Mucosa of rectum (tissue), 2 donors: ENCODE data around the gene C6orf15.

Experiments used
- H3K27ac ChIP-seq, 2 donors: one replicate each; pipeline ENCODE4 v1.7.0; 2013; ENCODE audit warnings: inconsistent platforms in 2 of 2, low read depth in 2 of 2, low read length in 2 of 2
- H3K27me3 ChIP-seq, 2 donors: one replicate each; pipeline ENCODE4 v1.7.0; 2013; ENCODE audit warnings: low read length in 2 of 2; ENCODE audit not compliant: control insufficient read depth in 2 of 2, insufficient read depth in 2 of 2
- H3K36me3 ChIP-seq, 2 donors: one replicate each; pipeline ENCODE4 v1.7.0; 2013; ENCODE audit warnings: low read length in 2 of 2; ENCODE audit not compliant: control insufficient read depth in 2 of 2, insufficient read depth in 2 of 2
- H3K4me1 ChIP-seq, 2 donors: one replicate each; pipeline ENCODE4 v1.7.0; 2013; ENCODE audit warnings: low read length in 2 of 2, mild to moderate bottlenecking in 1 of 2; ENCODE audit not compliant: control insufficient read depth in 2 of 2, insufficient read depth in 2 of 2
- H3K4me3 ChIP-seq, 2 donors: one replicate each; pipeline ENCODE4 v1.7.0; 2013; ENCODE audit warnings: low read length in 2 of 2
- H3K9ac ChIP-seq, 2 donors: one replicate each; pipeline ENCODE4 v1.7.0; 2013; ENCODE audit warnings: low read length in 2 of 2, low read depth in 1 of 2, mild to moderate bottlenecking in 1 of 2
- H3K9me3 ChIP-seq, 2 donors: one replicate each; pipeline ENCODE4 v1.7.0; 2013; ENCODE audit warnings: low read length in 2 of 2; ENCODE audit not compliant: control insufficient read depth in 2 of 2
- donor health status: healthy.
- donor health status: Normal muscosa, but diverticular disease.

The C6orf15 gene

DNA sequence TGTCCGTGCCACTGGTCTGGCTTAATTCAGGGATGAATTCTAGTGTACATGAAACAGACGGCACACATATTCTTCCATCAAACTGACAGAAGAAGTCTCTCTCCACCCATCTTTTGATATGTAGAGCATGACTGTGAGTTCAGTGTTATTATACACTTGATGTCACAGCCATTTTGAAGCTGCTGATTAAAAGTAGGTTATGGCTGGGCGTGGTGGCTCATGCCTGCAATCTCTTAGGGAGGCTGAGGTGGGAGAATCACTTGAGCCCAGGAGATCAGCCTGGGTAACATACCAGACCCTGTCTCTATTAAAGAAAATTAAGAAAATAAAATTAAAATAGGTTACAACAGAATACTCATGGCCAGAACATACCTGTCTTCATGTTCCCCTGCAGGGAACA, 20.7 kb downstream of the C6orf15 start:
- Histone ChIP-seq H3K36me3 (no peaks in the 10 kb centered on the region), H3K9me3 (no peaks in the 10 kb centered on the region), H3K9ac (no peak overlapping the region), H3K4me3 (no peak overlapping the region), H3K4me1 (peaks cover 7 to 25% of the 10 kb centered on the region in 2 donors), H3K27ac (peak overlapping the region in 1 of 2 donors; percentile 43), H3K27me3 (no peaks in the 10 kb centered on the region)

DNA sequence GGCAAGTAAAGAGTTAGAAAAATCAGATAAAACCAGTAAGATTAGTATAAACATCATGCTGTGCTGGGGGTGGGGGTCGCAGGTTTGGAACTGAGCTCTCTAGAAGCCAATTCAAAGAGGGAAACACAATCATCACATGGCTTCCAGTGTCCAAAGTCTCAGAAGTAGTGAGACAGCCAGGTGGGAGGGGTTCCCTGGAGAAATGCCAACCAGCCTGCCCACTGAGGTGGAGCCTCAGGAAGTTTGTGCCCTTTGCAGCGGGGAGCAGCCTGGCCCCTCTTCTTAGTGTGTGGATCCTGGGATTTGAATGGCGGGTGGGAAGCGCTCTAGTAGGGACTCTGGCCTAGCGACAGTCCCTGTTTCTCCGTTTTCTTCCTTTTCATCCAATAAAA, 21.4 kb downstream of the C6orf15 start:
- Histone ChIP-seq H3K27me3 (no peaks in the 10 kb centered on the region), H3K4me1 (peaks cover 7 to 25% of the 10 kb centered on the region in 2 donors), H3K9ac (no peak overlapping the region), H3K36me3 (no peaks in the 10 kb centered on the region), H3K4me3 (no peak overlapping the region), H3K9me3 (no peaks in the 10 kb centered on the region), H3K27ac (peak overlapping the region in 1 of 2 donors; percentile 43)

DNA sequence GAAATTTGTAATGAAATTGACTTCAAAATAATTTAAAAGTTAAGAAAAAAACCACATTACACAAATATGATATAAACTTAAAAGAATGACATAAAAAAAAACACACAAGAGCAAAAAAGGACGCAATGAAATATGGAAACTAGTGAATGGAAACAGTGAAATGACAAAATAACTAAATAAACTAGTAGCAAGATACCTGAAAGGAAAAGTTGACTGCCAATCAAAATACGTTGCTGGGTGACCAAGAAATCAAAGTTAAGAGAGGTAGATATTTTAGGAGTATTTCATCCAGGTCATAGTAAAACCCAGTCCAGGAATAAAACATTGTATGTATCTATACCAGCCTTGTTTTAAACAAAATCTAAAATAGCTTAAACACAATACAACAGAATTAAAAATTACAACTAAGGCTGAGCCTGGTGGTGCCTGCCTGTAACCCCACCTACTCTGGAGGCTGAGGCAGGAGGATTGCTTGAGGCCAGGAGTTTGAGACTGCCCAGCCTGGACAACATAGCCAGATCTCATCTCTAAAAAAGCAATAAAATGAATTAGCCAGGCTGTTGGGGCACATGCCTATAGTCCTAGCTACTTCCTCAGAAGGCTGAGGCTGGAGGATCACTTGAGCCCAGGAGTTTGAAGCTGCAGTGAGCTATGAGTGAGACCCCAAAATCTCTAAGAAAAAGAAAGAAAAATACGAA, 22.0 kb downstream of the C6orf15 start:
- peaks cover 0 to 3% of the 10 kb centered on the region in 2 donors for H3K27me3 ChIP-seq
- H3K36me3 ChIP-seq, result no peaks in the 10 kb centered on the region

DNA sequence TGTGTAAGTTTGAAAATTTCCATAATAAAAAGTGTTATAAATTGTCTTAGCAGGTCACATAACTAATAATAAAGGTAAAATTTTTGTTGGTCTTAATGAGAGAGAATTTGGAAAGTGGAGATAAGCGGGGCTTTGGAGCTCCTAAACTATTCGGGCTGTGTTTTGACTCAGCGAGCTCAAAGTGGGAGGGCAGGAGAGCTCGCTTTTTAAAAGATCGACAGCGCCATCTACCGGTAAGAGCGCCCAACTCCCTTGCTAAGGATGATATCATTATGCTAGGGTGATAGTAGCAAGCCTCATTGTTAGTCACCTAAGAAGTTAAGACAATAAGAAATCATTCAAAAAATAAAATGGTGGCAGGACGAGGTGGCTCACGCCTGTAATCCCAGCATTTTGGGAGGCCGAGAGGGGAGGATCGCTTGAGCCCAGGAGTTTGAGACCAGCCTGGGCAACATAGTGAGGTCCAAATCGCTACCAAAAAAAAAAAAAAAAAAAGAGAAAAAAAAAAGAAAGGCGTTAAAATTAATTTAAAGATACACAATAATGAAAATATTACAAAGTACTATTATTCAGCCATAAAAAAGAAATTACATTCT, 24.8 kb downstream of the C6orf15 start:
- no peak overlapping the region for H3K27ac ChIP-seq

More for the DNA sequence above, 22.0 kb downstream of the C6orf15 start:
- peak overlapping the region in 1 of 2 donors; percentile 24 for H3K27ac ChIP-seq
- H3K9me3 ChIP-seq, result no peaks in the 10 kb centered on the region
- H3K4me3 ChIP-seq, result no peak overlapping the region
- peaks cover 7 to 25% of the 10 kb centered on the region in 2 donors for H3K4me1 ChIP-seq
- H3K9ac ChIP-seq, result no peak overlapping the region

DNA sequence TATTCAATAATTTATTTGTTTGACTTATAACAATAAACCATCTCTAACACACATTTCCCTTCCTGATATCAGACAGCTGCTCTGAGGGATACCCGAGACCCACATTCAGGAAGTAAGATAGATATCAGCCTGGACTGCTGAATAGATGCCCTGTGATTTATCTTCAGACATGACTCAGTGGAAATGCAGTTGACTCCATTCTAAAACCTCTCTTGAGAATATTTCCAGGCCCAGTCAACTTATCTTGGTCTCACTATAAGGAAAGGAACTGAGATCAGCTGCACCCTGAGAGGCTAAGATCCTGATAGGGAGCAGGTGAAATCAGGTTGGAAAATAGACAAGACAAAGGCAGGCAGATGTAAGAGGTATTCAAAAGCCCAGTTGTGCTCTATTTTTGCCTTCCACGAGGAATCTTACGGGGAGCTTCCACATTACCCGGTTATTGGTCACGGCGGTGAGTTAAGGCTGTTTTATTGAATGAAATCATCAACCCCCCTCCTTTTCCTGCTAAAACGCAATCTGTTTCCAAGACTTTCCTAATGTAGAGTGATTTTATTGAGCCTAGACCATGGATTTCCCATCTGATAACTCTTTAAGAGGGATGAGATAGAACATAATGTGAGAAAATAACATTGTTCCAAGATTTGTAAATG, 25.5 kb downstream of the C6orf15 start:
- peaks cover 3 to 11% of the 10 kb centered on the region in 2 donors for H3K4me1 ChIP-seq
- no peak overlapping the region for H3K9ac ChIP-seq
- no peaks in the 10 kb centered on the region for H3K9me3 ChIP-seq
- H3K27me3 ChIP-seq, result peaks cover 0 to 3% of the 10 kb centered on the region in 2 donors
- no peak overlapping the region for H3K27ac ChIP-seq
- H3K4me3 ChIP-seq, result no peak overlapping the region
- no peaks in the 10 kb centered on the region for H3K36me3 ChIP-seq

More for the DNA sequence above, 24.8 kb downstream of the C6orf15 start:
- Histone ChIP-seq H3K36me3 (no peaks in the 10 kb centered on the region), H3K9ac (no peak overlapping the region), H3K4me3 (no peak overlapping the region), H3K9me3 (no peaks in the 10 kb centered on the region), H3K4me1 (peaks cover 3 to 15% of the 10 kb centered on the region in 2 donors), H3K27me3 (peaks cover 0 to 3% of the 10 kb centered on the region in 2 donors)

DNA sequence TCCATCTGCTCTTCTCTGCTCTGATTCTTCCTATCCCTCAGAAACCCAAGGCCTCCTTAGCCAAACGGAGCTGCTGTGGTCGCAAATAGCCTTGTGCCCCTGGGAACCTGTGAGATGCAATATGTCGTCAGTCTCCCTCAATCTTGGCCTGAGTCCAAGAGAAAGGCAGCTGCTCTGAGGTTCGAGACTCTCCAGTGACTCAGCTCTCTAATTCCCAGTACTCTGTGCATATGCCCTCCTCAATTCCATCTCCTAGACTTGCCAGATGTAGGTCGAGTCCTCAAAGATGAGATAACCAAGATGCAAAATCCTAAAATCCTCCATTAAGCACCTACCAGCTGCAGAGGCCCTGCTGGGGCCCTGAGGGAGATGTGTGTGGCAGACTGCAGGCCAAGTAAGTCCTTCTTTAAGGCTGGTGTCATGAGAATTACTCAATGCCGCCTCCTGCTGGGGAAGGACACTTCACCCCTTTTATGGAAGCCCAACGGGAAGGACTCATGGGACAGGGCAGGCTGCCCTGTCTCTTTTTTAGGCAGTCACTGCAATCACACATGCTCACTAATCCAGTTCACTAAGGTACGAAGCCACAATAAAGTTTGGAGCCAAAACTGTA, 28.5 kb downstream of the C6orf15 start:
- H3K4me3 ChIP-seq, result no peak overlapping the region
- H3K4me1 ChIP-seq, result peaks cover 0 to 3% of the 10 kb centered on the region in 2 donors
- peaks cover 0 to 3% of the 10 kb centered on the region in 2 donors for H3K27me3 ChIP-seq
- no peaks in the 10 kb centered on the region for H3K36me3 ChIP-seq
- H3K9me3 ChIP-seq, result no peaks in the 10 kb centered on the region
- H3K27ac ChIP-seq, result no peak overlapping the region
- no peak overlapping the region for H3K9ac ChIP-seq

DNA sequence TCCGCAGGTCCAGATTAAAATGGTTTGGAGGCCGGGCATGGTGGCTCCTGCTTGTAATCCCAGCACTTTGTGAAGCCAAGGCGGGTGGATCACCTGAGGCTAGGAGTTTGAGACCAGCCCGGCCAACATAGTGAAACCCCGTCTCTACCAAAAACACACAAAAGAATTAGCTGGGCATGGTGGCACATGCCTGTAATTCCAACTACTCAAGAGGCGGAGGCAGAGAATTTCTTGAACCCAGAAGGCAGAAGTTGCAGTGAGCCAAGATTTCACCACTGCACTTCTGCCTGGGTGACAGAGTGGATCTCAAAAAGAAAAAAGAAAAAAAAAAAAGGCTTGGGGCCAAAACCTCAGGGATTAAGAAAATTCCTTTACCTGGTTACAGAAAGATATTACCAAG, 30.5 kb downstream of the C6orf15 start:
- no peaks in the 10 kb centered on the region for H3K36me3 ChIP-seq
- no peak overlapping the region for H3K9ac ChIP-seq
- H3K4me1 ChIP-seq, result peaks cover 0 to 3% of the 10 kb centered on the region in 2 donors
- H3K27ac ChIP-seq, result no peak overlapping the region
- H3K9me3 ChIP-seq, result no peaks in the 10 kb centered on the region
- peaks cover 3 to 4% of the 10 kb centered on the region in 2 donors for H3K27me3 ChIP-seq
- no peak overlapping the region for H3K4me3 ChIP-seq

DNA sequence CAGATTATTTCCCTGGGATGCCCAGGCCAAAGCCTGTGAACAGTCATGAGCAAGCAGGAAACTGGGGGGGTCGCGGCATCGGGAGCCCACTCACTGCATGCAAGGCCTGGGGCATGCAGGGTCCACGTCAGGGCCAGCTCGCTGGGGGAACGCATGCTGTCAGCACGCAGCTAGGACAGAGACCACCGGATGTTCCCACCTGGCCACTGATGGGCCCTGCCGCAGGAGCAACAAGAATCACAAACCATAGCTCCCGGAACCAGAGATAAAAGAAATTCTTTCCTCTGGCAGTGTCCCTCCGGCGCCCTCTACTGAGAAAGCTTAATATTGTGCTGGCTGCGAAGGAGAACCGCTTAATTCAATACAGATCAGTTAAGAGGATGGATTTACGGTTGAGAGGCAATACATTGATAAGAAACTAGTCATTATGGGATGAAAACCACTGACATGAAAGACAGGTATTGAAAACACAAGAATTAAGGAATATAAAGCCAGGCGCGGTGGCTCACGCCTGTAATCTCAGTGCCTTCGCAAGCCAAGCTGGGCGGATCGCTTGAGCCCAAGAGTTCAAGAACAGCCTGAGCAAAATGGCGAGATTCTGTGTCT, 32.6 kb downstream of the C6orf15 start:
- Histone ChIP-seq H3K4me3 (peak overlapping the region in 1 of 2 donors; percentile 17), H3K27me3 (peaks cover 0 to 4% of the 10 kb centered on the region in 2 donors), H3K9ac (no peak overlapping the region), H3K27ac (no peak overlapping the region), H3K9me3 (no peaks in the 10 kb centered on the region), H3K4me1 (peaks cover 0 to 3% of the 10 kb centered on the region in 2 donors), H3K36me3 (no peaks in the 10 kb centered on the region)

DNA sequence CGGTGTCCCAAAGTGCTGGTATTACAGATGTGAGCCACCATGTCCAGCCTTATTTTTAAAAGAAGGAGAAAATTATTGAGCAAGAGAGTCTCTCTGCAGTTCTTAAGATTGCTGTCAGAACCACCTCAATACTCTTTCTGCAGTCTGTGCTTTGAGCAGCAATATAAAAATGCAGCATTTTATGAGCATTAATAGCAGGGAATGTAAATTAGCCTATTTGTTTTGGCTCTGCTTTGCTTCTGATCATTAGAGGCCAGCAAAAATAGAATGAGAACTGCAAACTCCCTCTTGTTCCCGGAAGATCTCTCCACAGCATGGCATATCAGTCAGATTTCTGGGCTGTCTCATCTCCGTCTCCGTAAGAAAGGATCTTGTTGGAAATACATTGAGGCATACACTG, 35.8 kb downstream of the C6orf15 start:
- no peaks in the 10 kb centered on the region for H3K9me3 ChIP-seq
- H3K27ac ChIP-seq, result no peak overlapping the region
- no peak overlapping the region for H3K9ac ChIP-seq
- H3K4me3 ChIP-seq, result no peak overlapping the region
- no peaks in the 10 kb centered on the region for H3K36me3 ChIP-seq
- H3K4me1 ChIP-seq, result peaks cover 0 to 3% of the 10 kb centered on the region in 2 donors
- peaks cover 0 to 4% of the 10 kb centered on the region in 2 donors for H3K27me3 ChIP-seq
